ENCODE data around the gene SEC61A1. TPM values are rescaled to one million over a fixed set of nuclear protein-coding genes. Genes with fewer than 3 reads are reported as not detected.

The SEC61A1 gene
- 183 TPM for total RNA-seq
- long read RNA-seq, transcript SEC61A1-201 (12 exons, 3,635 nt): major isoform, 473 of 753 reads
- long read RNA-seq, partial matches to known transcripts: 257 of 753 reads
- long read RNA-seq, other reads (novel, unspliced or antisense): 23 of 753 reads

- peak within 1 kb of the TSS; percentile 96 for H3K27ac ChIP-seq
- H3K4me3 ChIP-seq: peak within 1 kb of the TSS; percentile 92
- no peaks in the 10 kb centered on the region for H3K27me3 ChIP-seq
- no peaks in the 10 kb centered on the region for H3K9me3 ChIP-seq
- intact Hi-C loops (cut with DNase I): no loop called here
- DNase-seq (peak; percentile 98), ATAC-seq (peak; percentile 98)
- peaks cover 34% of the 10 kb centered on the region for H3K4me1 ChIP-seq
- peaks cover 21% of the 10 kb centered on the region for H3K36me3 ChIP-seq
- no peak for TF ChIP-seq CTCF (IDR thresholded peaks at IDR 0.05)
Observed at GRCh38 chr3:128051837-128052594, at the start of gene SEC61A1. Gene SEC61A1, plus strand, starts transcription at chr3:128052437. Its CDS starts 116 bp downstream, at chr3:128052553.

GRCh38 chr3:128004661-128005060 is 47.6 kb upstream of the SEC61A1 start:
- intact Hi-C loops (cut with DNase I): no loop called here
- Histone ChIP-seq H3K4me1 (no peaks in the 10 kb centered on the region), H3K36me3 (no peaks in the 10 kb centered on the region), H3K4me3 (no peak overlapping the region), H3K9me3 (no peaks in the 10 kb centered on the region), H3K27ac (no peak overlapping the region), H3K27me3 (no peaks in the 10 kb centered on the region)
- peak; percentile 18 for ATAC-seq
- DNase-seq: no peak
- TF ChIP-seq CTCF (IDR thresholded peaks at IDR 0.05): no peak

GRCh38 chr3:128006061-128007032 is 45.9 kb upstream of the SEC61A1 start:
- no peak for DNase-seq
- Histone ChIP-seq H3K27ac (no peak overlapping the region), H3K9me3 (no peaks in the 10 kb centered on the region), H3K27me3 (no peaks in the 10 kb centered on the region), H3K4me3 (no peak overlapping the region), H3K36me3 (no peaks in the 10 kb centered on the region), H3K4me1 (no peaks in the 10 kb centered on the region)
- no peak for TF ChIP-seq CTCF (IDR thresholded peaks at IDR 0.05)
- intact Hi-C loops (cut with DNase I): no loop called here
- no peak for ATAC-seq

- DNase-seq: no peak
- Histone ChIP-seq H3K9me3 (no peaks in the 10 kb centered on the region), H3K27ac (no peak overlapping the region), H3K4me3 (no peak overlapping the region), H3K27me3 (no peaks in the 10 kb centered on the region), H3K36me3 (no peaks in the 10 kb centered on the region), H3K4me1 (no peaks in the 10 kb centered on the region)
- intact Hi-C loops (cut with DNase I): no loop called here
- ATAC-seq: no peak
- TF ChIP-seq CTCF (IDR thresholded peaks at IDR 0.05): no peak
Observed at GRCh38 chr3:128007033-128007424, 45.2 kb upstream of the SEC61A1 start.

- no peak overlapping the region for H3K27ac ChIP-seq
- no peak for DNase-seq
- no peak for ATAC-seq
- TF ChIP-seq CTCF (IDR thresholded peaks at IDR 0.05): no peak
- H3K4me3 ChIP-seq: no peak overlapping the region
- no peaks in the 10 kb centered on the region for H3K27me3 ChIP-seq
- intact Hi-C loops (cut with DNase I): no loop called here
- H3K9me3 ChIP-seq: no peaks in the 10 kb centered on the region
- H3K36me3 ChIP-seq: no peaks in the 10 kb centered on the region
- no peaks in the 10 kb centered on the region for H3K4me1 ChIP-seq
Observed at GRCh38 chr3:128009952-128010846, 42.0 kb upstream of the SEC61A1 start.

Data from upper lobe of right lung (tissue), 1 donor.